ENCODE measurements around the gene SPAG16. TPM values are rescaled to one million over a fixed set of nuclear protein-coding genes. Genes with fewer than 3 reads are reported as not detected.

SPAG16 gene
- polyA plus RNA-seq, 1 of the 3 experiments (the other 2 are of a cell fraction) = 29.5 TPM

GRCh38 chr2:214286011-214286410 lies 1001.7 kb downstream of the SPAG16 start:
- POLR2A ChIA-PET = no interaction called here
- 17% methylated on average over 3 of the region's 3 CpGs for WGBS (ENCODE audit: low lambda C conversion rate)
- CTCF ChIA-PET = no interaction called here
- Histone ChIP-seq H3F3A (replicated peaks; ENCODE audit: insufficient read depth) (no peaks in the 10 kb centered on the region), H3K36me3 (replicated peaks in 1 of 2; ENCODE audit: control insufficient read depth in 1 of 2, insufficient read depth in 2 of 2, low read length in 1 of 2) (no peaks in the 10 kb centered on the region), H3K9me2 (no peaks in the 10 kb centered on the region), H3K4me2 (no peak overlapping the region), H3K27ac (ENCODE audit: low read depth in 2 of 2, low read length in 1 of 2) (no peak overlapping the region), H2AFZ (ENCODE audit: low read depth) (no peak overlapping the region), H3K79me2 (ENCODE audit: insufficient read depth) (no peaks in the 10 kb centered on the region), H3K9ac (no peak overlapping the region), H3K9me3 (no peaks in the 10 kb centered on the region; the same call in 1 of the 2 replicates), H3K27me3 (ENCODE audit: insufficient read depth) (no peaks in the 10 kb centered on the region), H3K4me1 (ENCODE audit: control insufficient read depth in 1 of 2, insufficient read depth in 2 of 2, low read depth in 1 of 2, low read length in 1 of 2) (no peaks in the 10 kb centered on the region), H4K20me1 (ENCODE audit: insufficient read depth) (no peaks in the 10 kb centered on the region), H3K4me3 (ENCODE audit: low read depth in 2 of 2, low read length in 1 of 2) (no peak overlapping the region)
- DNase-seq = no peak
- TF ChIP-seq MXI1 (IDR thresholded peaks at IDR 0.05; ENCODE audit: low read depth, low read length) (no peak), RAD21 (IDR thresholded peaks at IDR 0.05; ENCODE audit: low read length) (no peak), NFIC (IDR thresholded peaks at IDR 0.05; ENCODE audit: borderline replicate concordance) (no peak)
- TF ChIP-seq, protein P1, sequence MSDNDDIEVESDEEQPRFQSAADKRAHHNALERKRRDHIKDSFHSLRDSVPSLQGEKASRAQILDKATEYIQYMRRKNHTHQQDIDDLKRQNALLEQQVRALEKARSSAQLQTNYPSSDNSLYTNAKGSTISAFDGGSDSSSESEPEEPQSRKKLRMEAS (IDR thresholded peaks at IDR 0.05; ENCODE audit: low read depth) = no peak
- TF ChIP-seq, protein P2, sequence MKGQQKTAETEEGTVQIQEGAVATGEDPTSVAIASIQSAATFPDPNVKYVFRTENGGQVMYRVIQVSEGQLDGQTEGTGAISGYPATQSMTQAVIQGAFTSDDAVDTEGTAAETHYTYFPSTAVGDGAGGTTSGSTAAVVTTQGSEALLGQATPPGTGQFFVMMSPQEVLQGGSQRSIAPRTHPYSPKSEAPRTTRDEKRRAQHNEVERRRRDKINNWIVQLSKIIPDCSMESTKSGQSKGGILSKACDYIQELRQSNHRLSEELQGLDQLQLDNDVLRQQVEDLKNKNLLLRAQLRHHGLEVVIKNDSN (IDR thresholded peaks at IDR 0.05; ENCODE audit: borderline replicate concordance, low read depth) = no peak

DNA sequence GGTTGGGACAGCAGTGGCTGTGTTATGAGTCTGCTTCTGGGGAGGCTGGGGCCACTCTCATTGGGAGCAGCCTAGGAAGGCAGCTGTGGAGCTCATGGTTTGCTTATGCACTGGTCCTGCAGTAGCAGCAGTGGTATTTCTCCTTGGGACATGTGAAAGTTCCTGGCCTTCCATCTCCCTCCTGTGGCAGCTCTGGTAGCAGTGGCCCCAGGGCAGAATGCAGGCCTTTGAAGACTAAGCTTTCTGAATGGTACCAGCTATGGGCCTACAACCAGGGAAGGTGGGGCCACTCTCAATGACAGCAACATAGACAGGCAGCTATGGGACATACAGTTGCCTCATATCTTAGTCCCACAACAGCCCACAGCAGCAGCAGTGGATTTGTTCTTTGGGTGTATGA lies 1009.3 kb downstream of the SPAG16 start:
- Histone ChIP-seq H3K27me3 (ENCODE audit: insufficient read depth) (no peaks in the 10 kb centered on the region), H3K79me2 (ENCODE audit: insufficient read depth) (no peaks in the 10 kb centered on the region), H3K9ac (no peak overlapping the region), H4K20me1 (ENCODE audit: insufficient read depth) (no peaks in the 10 kb centered on the region), H3K27ac (ENCODE audit: low read depth in 2 of 2, low read length in 1 of 2) (no peak overlapping the region), H3K4me2 (no peak overlapping the region), H3K36me3 (replicated peaks in 1 of 2; ENCODE audit: control insufficient read depth in 1 of 2, insufficient read depth in 2 of 2, low read length in 1 of 2) (no peaks in the 10 kb centered on the region), H3K9me3 (peaks cover 14% of the 10 kb centered on the region; the same call in 1 of the 2 replicates), H2AFZ (ENCODE audit: low read depth) (no peak overlapping the region), H3F3A (replicated peaks; ENCODE audit: insufficient read depth) (no peaks in the 10 kb centered on the region), H3K9me2 (no peaks in the 10 kb centered on the region), H3K4me1 (ENCODE audit: control insufficient read depth in 1 of 2, insufficient read depth in 2 of 2, low read depth in 1 of 2, low read length in 1 of 2) (no peaks in the 10 kb centered on the region), H3K4me3 (ENCODE audit: low read depth in 2 of 2, low read length in 1 of 2) (no peak overlapping the region)
- ChIA-PET CTCF (interaction anchor here (0.9 kb wide), 1 partner anchor 13 kb away, joined by 3 read pairs; no protein-coding TSS in a partner anchor), POLR2A (no interaction called here)
- DNase-seq = no peak
- TF ChIP-seq ELF1 (IDR thresholded peaks at IDR 0.05) = no peak
- TF ChIP-seq, protein P3, sequence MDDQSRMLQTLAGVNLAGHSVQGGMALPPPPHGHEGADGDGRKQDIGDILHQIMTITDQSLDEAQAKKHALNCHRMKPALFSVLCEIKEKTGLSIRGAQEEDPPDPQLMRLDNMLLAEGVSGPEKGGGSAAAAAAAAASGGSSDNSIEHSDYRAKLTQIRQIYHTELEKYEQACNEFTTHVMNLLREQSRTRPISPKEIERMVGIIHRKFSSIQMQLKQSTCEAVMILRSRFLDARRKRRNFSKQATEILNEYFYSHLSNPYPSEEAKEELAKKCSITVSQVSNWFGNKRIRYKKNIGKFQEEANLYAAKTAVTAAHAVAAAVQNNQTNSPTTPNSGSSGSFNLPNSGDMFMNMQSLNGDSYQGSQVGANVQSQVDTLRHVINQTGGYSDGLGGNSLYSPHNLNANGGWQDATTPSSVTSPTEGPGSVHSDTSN (IDR thresholded peaks at IDR 0.05) = no peak
- TF ChIP-seq EZH2phosphoT487 (IDR thresholded peaks at IDR 0.05; ENCODE audit: borderline replicate concordance, low read depth) = no peak
- TF ChIP-seq, protein P1 (IDR thresholded peaks at IDR 0.05; ENCODE audit: low read depth) = no peak
- TF ChIP-seq POLR2AphosphoS5 (IDR thresholded peaks at IDR 0.05; ENCODE audit: low read depth, low read length) = no peak
- no peak for TF ChIP-seq TEAD4 (IDR thresholded peaks at IDR 0.05; ENCODE audit: borderline replicate concordance, insufficient read depth)
- no peak for TF ChIP-seq GATA2 (CRISPR knock-in tag; IDR thresholded peaks at IDR 0.05)
